Motor neuron (in vitro differentiated cells): ENCODE results near the gene SEZ6L. TPM values are rescaled to one million over a fixed set of nuclear protein-coding genes. Genes with fewer than 3 reads are reported as not detected.
A peak's percentile ranks its signal among the peaks of the same experiment; 100 is the strongest.

Experiments
- ATAC-seq, 8 experiments: fragments of 200-7000 bp; cut with Tn5 transposase; replicated peaks in 6 of 8; 2 replicates each; pipeline ENCODE4 v1.8.0; 2021; ENCODE audit warnings: mild to moderate bottlenecking in 8 of 8, moderate library complexity in 8 of 8
- H3K27ac ChIP-seq, 2 donors: fragments of 250-450 bp; sonication (Bioruptor Pico); 2 replicates each; pipeline ENCODE4 v1.9.0; 2021; ENCODE audit warnings: antibody characterized with exemption in 2 of 2, mild to moderate bottlenecking in 2 of 2, moderate library complexity in 1 of 2
- H3K4me1 ChIP-seq, 2 donors: fragments of 250-450 bp; sonication (Bioruptor Pico); replicated peaks in 1 of 2; 2 replicates each; pipeline ENCODE4 v1.6.1; 2021; ENCODE audit warnings: antibody characterized with exemption in 2 of 2, mild to moderate bottlenecking in 2 of 2, moderate library complexity in 1 of 2
- H3K4me3 ChIP-seq, 5 donors: fragments of 250-450 bp; sonication (Bioruptor Pico); 2 replicates each; pipeline ENCODE4 v1.9.0; 2021; ENCODE audit warnings: antibody characterized with exemption in 5 of 5, mild to moderate bottlenecking in 5 of 5, moderate library complexity in 4 of 5
- WGBS, 10 experiments: fragments of 450-650 bp; shearing (Covaris generic); methylation state at CpG; one replicate each; pipeline ENCODE4 v1.0.0; 2022; 5-methylcytosine and 5-hydroxymethylcytosine counted together
- in situ Hi-C, 9 experiments: fragments of 400-800 bp; cut with MboI; loops; one replicate each; pipeline ENCODE4 v1.15.0; 2021; ENCODE audit warnings: low sequenced_read_pairs in 9 of 9, low pct_unique_long_range_greater_than_20kb in 2 of 9; ENCODE audit not compliant: unreplicated experiment in 9 of 9
- total RNA-seq, 8 experiments: library from RNA; unstranded; fragments of 300-600 nt; gene quantifications; 2 replicates each; pipeline versions ENCODE4 v1.2.3 to v1.2.4, GENCODE V29; 2022

Gene SEZ6L
- 10 to 100 TPM in 1 of 8 experiments, 1 to 10 TPM in 4, under 1 TPM in 2, not detected in 1; 0.10 to 27.5 (median 3.8) TPM for total RNA-seq

DNA sequence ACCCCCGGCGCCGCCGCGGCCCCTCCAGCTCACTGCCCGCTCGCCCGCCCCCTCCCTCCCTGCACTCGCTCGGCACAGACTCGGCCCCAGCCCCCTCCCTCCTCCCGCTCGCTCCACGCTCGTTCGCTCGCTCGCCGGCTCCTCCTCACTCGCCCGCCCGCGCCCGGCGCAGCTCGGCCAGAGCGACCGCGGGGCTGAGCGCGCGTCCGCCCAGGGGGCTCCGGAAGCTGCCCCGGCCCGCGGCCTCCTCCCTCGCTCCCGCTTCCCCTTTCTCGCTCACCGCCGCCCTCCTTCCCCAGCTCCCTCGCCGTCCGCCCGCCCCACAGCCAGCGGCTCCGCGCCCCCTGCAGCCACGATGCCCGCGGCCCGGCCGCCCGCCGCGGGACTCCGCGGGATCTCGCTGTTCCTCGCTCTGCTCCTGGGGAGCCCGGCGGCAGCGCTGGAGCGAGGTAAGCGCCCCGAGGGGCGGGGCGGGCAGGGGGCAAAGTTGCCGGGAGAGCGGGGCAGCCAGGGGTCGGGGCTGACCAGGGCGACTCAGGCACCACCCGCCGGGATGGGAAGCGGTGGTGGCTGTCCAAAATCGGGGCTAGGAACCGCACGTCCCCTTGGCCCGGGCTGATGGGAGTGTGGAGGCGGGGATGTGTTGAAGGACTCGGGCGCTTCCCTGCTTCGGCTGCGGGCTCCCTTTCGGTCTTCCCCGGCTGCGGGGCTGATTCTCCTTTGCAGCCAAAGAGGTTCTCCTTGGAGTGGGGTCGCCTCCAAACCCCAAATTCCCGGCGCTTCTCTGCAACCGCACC, at the start of gene SEZ6L:
Gene SEZ6L, plus strand, starts transcription at position 148 of the 797 bp plus-strand sequence. Its CDS starts 208 bp downstream, at position 356.
- peak in 7 of 8 experiments; percentile 54 to 87 (median 83) for ATAC-seq
- Histone ChIP-seq H3K4me3 (peak within 1 kb of the TSS; percentile 43 to 64 (median 49)), H3K27ac (no peak within 1 kb of the TSS), H3K4me1 (peaks cover under 1 to 4% of the 10 kb centered on the region in 2 donors)
- in situ Hi-C loops: loop anchor here in 1 of 9 experiments (10.0 kb wide), 1 partner anchor 155 kb away; no protein-coding TSS in a partner anchor
- 0% methylated on average over 1 to 12 of the region's 92 CpGs; no CpG with 5 or more reads in 6 of the 10 experiments for WGBS, 10 experiments

DNA sequence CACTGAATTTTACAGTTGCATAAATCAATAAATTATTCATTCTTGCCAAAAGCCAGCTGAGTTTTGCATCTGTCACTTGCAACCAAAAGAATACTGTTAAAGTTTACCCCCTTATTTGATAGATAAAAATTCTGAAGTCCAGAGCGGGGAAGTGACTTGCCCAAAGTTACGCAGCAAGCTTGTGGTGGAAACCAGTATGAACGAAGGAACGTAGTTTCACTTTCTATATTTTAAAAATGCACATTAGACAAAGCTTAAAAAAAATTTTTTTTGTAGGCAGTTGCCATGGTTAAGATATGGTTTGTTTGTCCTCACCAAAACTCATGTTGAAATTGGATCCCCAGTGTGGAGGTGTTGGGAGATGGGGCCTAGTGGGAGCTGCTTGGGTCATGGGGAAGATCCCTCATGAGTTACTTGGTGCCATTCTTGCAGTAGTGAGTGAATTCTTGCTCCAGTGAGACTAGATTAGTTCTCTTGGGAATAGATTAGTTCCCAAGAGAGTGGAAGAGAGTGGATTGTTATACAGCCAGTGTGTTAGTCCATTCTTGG, 46.3 kb upstream of the SEZ6L start:
- in situ Hi-C loops: no loop called here
- Histone ChIP-seq H3K4me1 (no peaks in the 10 kb centered on the region), H3K4me3 (no peak overlapping the region), H3K27ac (no peak overlapping the region)
- 57 to 98% (median 83%) methylated on average over 1 to 4 of the region's 4 CpGs; no CpG with 5 or more reads in 1 of the 10 experiments for WGBS, 10 experiments
- ATAC-seq: no peak

DNA sequence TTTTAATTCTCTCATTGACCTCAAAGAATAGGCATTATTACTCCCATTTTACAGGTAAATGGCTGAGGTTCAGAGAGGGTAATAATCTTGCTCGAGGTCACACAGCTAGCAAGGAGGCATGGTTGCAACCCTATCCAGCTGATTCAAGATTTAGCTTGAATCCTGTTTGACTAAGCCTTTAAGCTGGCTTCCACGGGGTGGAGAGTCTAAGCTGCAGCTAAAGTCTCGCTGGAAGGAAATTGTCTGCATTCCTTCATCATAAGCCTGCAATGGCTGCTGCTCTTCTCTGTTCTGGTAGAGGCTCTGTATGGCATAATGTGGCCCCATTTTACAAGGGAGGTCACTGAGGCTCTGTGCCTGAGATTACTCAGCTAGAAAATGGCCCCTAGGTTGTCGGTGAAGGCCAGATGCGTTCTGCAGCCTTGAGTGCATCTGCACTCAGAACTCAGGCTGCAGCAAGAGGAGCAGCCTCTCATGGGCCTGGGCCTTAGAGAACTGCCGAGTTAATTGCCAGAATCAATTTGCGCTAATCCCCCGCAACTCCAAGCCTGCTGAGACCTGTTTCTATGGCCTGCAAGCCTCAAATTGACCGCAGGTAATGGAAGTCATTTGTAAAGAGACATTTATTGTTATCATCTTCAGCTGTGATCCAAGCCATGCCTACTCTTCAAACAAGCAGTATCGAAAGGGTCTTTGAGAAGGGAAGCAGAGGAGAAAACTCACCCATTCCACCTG, 44.1 kb upstream of the SEZ6L start:
- Histone ChIP-seq H3K27ac (no peak overlapping the region), H3K4me3 (no peak overlapping the region), H3K4me1 (no peaks in the 10 kb centered on the region)
- ATAC-seq: no peak
- in situ Hi-C loops: no loop called here
- 0 to 82% (median 30%) methylated on average over 1 to 9 of the region's 10 CpGs; no CpG with 5 or more reads in 3 of the 10 experiments for WGBS, 10 experiments

DNA sequence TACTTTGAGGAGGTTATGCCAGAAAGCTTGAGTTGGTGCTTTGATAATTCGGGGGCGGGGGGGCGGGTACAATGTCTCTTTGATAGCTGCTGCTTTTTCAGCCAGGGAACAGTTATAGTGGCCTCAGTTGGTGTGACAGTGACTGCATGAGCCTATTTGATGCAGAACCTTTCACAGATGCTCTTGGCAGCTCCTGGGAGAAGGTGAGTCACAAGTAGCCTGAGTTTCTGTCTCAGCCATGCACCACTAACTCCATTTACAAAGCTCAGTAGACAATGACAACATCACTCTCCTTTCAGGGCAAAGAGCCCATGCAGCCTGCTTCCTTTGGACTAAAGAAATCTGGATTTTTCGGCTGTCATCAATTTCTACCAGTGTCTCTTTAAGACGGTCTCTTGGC, 42.1 kb upstream of the SEZ6L start:
- in situ Hi-C loops: no loop called here
- no peaks in the 10 kb centered on the region for H3K4me1 ChIP-seq
- H3K27ac ChIP-seq: no peak overlapping the region
- WGBS, 10 experiments: 0 to 100% (median 49%) methylated on average over 1 to 2 of the region's 5 CpGs; no CpG with 5 or more reads in 2 of the 10 experiments
- no peak for ATAC-seq
- no peak overlapping the region for H3K4me3 ChIP-seq

DNA sequence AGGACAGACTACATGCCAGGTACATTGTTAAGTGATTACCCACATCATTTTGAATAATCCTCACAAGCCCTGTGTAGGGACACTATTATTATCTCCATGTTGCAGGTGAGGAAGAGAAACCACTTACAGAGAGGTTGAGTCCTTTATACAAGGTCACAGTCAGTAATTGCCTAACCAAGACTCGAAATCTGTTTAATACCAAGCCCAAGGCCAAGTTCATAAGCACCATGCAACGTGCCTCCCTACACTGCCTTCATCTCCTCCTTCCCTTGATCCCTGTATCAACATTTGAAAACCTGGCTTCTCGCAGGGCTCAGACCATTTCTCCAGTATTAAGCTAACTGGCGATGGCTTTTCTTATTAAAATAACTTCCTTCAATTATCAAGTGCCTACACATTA, 41.7 kb upstream of the SEZ6L start:
- no peak overlapping the region for H3K4me3 ChIP-seq
- no peaks in the 10 kb centered on the region for H3K4me1 ChIP-seq
- 0 to 58% (median 44%) methylated on average over 1 to 4 of the region's 4 CpGs; no CpG with 5 or more reads in 1 of the 10 experiments for WGBS, 10 experiments
- no peak overlapping the region for H3K27ac ChIP-seq
- no peak for ATAC-seq
- in situ Hi-C loops: no loop called here

DNA sequence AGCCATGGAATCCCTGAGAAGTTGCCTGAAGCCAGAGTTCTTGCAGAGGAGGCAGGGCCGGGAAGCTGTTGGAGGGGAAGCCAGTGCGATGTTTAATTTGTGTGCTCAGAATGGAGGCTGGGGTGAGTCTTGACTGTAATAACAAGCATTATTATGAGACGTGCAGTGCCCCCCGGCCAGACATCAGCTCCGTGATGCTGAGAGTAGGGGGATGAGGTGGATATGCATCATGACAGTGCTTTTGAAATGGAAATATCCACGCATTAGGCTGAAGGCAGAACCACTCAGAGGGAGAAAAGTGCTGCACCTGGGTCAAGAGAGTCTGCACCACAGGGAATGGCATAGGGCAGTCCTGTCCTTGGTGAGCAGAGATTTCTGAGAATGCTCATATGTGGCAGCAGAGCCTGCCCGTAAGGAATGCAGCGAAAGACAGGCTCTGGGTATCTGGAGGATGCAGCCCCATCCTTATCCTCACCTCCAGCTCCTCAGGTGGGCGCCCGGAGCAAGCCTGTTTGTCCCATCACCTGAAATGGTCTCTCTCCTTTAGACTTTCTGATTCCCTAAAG, 37.6 kb upstream of the SEZ6L start:
- ATAC-seq: no peak
- WGBS, 10 experiments: 0 to 88% (median 37%) methylated on average over 2 to 8 of the region's 10 CpGs; no CpG with 5 or more reads in 2 of the 10 experiments
- Histone ChIP-seq H3K4me3 (no peak overlapping the region), H3K4me1 (no peaks in the 10 kb centered on the region), H3K27ac (no peak overlapping the region)
- in situ Hi-C loops: no loop called here

DNA sequence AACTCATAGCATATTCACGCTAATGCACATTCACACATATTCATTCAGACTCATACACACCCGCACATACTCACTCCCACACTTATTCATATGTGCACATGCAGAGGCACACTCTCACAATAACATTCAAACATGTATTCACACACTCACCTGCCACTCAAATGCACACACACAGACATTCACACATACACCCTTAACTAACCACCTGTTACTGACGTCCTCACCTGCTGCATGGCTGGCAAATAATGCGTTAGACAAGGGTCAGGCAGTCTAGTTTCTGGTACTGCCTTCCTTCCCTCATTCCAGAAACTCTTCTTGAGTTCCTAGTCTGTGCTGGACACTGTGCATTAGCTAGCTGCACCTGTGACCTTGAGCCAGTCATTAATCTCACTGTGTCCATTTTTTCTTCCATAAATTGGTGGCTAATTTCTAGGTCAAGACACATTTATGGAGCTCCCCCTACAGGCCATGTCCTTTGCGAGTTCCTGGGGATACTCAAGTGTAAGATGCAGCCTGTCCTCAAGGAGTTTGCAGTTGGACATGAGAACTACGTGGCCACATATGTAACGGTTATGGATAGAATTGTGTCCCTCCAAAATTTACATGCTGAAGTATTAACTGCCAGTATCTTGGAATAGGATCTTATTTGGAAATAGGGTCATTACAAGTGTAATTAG, 34.5 kb upstream of the SEZ6L start:
- no peak overlapping the region for H3K27ac ChIP-seq
- 0 to 90% (median 49%) methylated on average over 1 to 7 of the region's 7 CpGs; no CpG with 5 or more reads in 2 of the 10 experiments for WGBS, 10 experiments
- no peak overlapping the region for H3K4me3 ChIP-seq
- in situ Hi-C loops: no loop called here
- no peaks in the 10 kb centered on the region for H3K4me1 ChIP-seq
- ATAC-seq: no peak

DNA sequence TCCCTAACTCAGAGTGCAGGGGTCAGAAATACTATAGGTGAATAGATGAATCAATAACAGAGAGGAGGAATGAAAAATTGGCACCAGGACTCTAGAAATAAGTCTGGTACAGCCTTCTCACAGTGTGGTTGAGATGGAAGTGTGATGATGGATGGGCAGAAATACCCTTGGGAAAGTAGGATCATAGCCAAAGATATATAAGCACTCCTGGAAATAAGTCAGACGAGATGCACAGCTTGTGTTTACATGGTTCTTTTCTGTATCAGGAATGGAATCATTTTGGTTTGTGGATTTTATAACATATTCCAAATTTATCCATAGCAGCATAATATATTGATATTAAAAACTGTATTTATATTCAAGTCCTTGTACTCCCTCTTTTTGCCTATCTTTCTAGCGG, 33.5 kb upstream of the SEZ6L start:
- no peak for ATAC-seq
- in situ Hi-C loops: no loop called here
- WGBS, 10 experiments: 0 to 100% (median 67%) methylated on average over 1 to 2 of the region's 2 CpGs; no CpG with 5 or more reads in 1 of the 10 experiments
- Histone ChIP-seq H3K4me1 (no peaks in the 10 kb centered on the region), H3K27ac (no peak overlapping the region), H3K4me3 (no peak overlapping the region)

DNA sequence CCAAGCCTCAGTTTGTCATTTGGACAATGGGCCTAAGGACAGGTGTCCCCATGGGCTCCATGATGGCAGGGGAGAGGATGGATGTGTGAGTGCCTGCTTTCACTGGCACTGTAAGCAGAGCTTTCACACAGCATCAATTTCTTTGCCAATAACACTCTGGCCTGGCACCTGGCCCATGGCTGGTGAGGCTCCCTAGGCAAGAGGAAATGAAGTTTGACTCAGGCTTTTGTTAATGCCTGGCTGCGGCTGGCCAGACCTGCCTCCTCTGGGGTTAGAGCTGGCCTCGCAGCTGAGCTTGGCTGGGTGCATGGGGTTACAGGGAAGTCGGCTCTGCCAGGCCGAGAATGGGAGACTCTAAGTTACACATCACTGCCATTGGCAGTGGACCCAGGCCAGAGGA, 30.0 kb upstream of the SEZ6L start:
- in situ Hi-C loops: no loop called here
- H3K4me1 ChIP-seq: no peaks in the 10 kb centered on the region
- 0 to 46% (median 40%) methylated on average over 1 to 3 of the region's 4 CpGs; no CpG with 5 or more reads in 6 of the 10 experiments for WGBS, 10 experiments
- no peak for ATAC-seq
- H3K27ac ChIP-seq: no peak overlapping the region
- H3K4me3 ChIP-seq: no peak overlapping the region

DNA sequence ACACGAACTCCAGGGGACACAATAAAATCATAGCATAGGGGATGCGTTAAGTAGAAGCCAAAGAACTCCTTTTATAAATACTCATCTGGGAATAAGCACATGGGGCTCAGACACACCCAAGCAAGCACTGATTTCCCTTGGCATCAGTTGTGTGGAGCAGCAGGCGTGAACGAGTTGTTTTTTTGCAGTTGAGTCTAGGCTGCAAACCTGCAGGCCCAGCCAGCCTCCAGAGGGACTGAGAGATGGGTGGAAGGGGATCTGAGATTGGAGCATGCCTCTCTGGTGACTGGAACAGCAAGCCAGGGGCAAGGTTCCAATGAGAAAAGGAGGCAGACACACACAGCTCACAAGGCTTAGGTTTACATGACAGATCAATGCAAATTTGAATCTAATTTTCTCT, 27.4 kb upstream of the SEZ6L start:
- Histone ChIP-seq H3K4me3 (no peak overlapping the region), H3K27ac (no peak overlapping the region), H3K4me1 (no peaks in the 10 kb centered on the region)
- 0 to 100% (median 73%) methylated on average over 1 to 4 of the region's 4 CpGs; no CpG with 5 or more reads in 1 of the 10 experiments for WGBS, 10 experiments
- ATAC-seq: no peak
- in situ Hi-C loops: no loop called here

DNA sequence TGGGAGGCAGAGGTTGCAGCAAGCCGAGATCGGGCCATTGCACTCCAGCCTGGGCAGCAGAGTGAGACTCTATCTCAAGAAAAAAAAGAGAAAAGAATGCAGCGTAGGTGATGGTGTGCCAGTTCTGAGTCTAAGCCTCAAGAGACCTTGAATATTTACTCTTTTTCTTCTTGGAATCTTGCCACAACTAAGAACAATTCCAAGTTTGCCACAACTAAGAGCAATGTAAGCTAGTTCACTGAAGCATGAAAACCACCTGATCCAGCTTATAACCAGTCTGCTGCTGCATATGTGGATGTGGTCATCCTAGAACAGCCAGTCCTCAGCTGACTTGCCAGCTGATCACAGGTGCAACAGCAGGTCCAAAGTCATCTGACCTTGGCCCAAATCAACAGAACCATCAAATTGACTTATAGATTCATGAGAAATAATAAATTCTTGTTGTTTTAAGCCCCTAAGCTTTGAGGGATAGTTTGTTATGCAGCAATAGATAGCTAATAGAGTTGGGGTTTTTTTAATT, 25.4 kb upstream of the SEZ6L start:
- WGBS, 10 experiments: 20 to 93% (median 85%) methylated on average over 1 to 3 of the region's 3 CpGs; no CpG with 5 or more reads in 6 of the 10 experiments
- no peak overlapping the region for H3K4me3 ChIP-seq
- H3K4me1 ChIP-seq: no peaks in the 10 kb centered on the region
- in situ Hi-C loops: no loop called here
- ATAC-seq: no peak
- no peak overlapping the region for H3K27ac ChIP-seq

DNA sequence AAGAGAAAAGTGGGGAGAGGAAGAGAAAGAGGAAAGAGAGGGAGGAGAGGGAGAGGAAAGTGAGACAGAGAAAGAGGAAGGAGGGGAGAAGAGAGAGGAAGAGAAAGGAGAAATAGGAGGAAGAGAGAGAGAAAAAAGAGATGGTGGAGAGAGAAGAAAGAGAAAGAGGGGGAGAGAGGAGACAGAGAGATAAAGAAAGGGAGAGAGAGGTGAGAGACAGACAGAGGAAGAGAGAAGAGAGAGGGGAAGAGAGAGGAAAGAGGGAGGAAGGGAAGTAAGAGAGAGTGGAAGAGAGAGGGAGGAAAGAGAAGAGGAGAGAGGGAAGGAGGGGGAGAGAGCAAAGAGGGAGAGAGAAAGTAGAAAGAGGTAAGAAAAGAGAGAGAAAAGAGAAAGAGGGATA, 9.4 kb upstream of the SEZ6L start:
- H3K27ac ChIP-seq: no peak overlapping the region
- in situ Hi-C loops: no loop called here
- H3K4me1 ChIP-seq: no peaks in the 10 kb centered on the region
- no peak for ATAC-seq
- no peak overlapping the region for H3K4me3 ChIP-seq
